ENCODE data around the gene MROH2A. TPM values are rescaled to one million over a fixed set of nuclear protein-coding genes. Genes with fewer than 3 reads are reported as not detected.

MROH2A gene
- total RNA-seq, 6 donors from 2014 or later = not detected

DNA sequence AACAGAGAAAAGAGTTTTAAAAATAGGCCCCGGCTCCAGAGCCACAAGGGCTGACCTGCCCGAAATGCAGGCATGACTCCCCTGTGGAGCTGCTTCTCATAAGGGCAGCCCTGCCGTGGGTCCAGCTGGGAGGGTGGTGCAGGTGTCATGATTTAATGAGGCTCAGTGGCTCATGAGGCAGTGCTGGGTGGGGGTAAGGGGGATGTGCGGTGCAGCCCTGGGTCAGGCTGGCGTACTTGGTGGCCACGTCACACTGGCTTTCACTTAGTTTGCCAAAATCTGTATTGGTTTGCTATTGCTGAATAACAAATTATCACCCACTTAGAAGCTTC lies 42.6 kb downstream of the MROH2A start:
- Histone ChIP-seq H3K27me3 (no peaks in the 10 kb centered on the region), H3K9me3 (no peaks in the 10 kb centered on the region), H3K4me1 (no peaks in the 10 kb centered on the region), H3K36me3 (no peaks in the 10 kb centered on the region), H3K4me3 (no peak overlapping the region), H3K27ac (no peak overlapping the region)
- 82 to 85% methylated on average over 3 to 6 of the region's 6 CpGs for WGBS, 2 donors
- DNase-seq = no peak
- ATAC-seq (ENCODE audit: low FRiP score in 2 of 2) = no peak
- TF ChIP-seq, protein P1, sequence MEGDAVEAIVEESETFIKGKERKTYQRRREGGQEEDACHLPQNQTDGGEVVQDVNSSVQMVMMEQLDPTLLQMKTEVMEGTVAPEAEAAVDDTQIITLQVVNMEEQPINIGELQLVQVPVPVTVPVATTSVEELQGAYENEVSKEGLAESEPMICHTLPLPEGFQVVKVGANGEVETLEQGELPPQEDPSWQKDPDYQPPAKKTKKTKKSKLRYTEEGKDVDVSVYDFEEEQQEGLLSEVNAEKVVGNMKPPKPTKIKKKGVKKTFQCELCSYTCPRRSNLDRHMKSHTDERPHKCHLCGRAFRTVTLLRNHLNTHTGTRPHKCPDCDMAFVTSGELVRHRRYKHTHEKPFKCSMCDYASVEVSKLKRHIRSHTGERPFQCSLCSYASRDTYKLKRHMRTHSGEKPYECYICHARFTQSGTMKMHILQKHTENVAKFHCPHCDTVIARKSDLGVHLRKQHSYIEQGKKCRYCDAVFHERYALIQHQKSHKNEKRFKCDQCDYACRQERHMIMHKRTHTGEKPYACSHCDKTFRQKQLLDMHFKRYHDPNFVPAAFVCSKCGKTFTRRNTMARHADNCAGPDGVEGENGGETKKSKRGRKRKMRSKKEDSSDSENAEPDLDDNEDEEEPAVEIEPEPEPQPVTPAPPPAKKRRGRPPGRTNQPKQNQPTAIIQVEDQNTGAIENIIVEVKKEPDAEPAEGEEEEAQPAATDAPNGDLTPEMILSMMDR (IDR thresholded peaks at IDR 0.05) = no peak
- no peak for TF ChIP-seq POLR2AphosphoS5 (IDR thresholded peaks at IDR 0.05)
- TF ChIP-seq POLR2A (IDR thresholded peaks at IDR 0.05) = no peak
- TF ChIP-seq EP300 (IDR thresholded peaks at IDR 0.05) = no peak

GRCh38 chr2:233821196-233821595 lies 43.1 kb downstream of the MROH2A start:
- Histone ChIP-seq H3K27me3 (no peaks in the 10 kb centered on the region), H3K9me3 (peaks cover 0 to 2% (median 0%) of the 10 kb centered on the region in 4 donors), H3K4me3 (no peak overlapping the region), H3K36me3 (no peaks in the 10 kb centered on the region), H3K27ac (no peak overlapping the region), H3K4me1 (no peaks in the 10 kb centered on the region)
- no peak for ATAC-seq (ENCODE audit: low FRiP score in 2 of 2)
- 85 to 94% methylated on average over 3 of the region's 3 CpGs for WGBS, 2 donors
- DNase-seq = no peak
- TF ChIP-seq POLR2AphosphoS5 (IDR thresholded peaks at IDR 0.05) = no peak
- TF ChIP-seq, protein P1 (IDR thresholded peaks at IDR 0.05) = no peak
- no peak for TF ChIP-seq POLR2A (IDR thresholded peaks at IDR 0.05)
- no peak for TF ChIP-seq EP300 (IDR thresholded peaks at IDR 0.05)

GRCh38 chr2:233821709-233822100 lies 43.6 kb downstream of the MROH2A start:
- Histone ChIP-seq H3K27me3 (no peaks in the 10 kb centered on the region), H3K27ac (no peak overlapping the region), H3K4me1 (no peaks in the 10 kb centered on the region), H3K4me3 (no peak overlapping the region), H3K36me3 (no peaks in the 10 kb centered on the region), H3K9me3 (peaks cover 0 to 3% (median 0%) of the 10 kb centered on the region in 4 donors)
- TF ChIP-seq, protein P1 (IDR thresholded peaks at IDR 0.05) = no peak
- TF ChIP-seq EP300 (IDR thresholded peaks at IDR 0.05) (no peak), POLR2A (IDR thresholded peaks at IDR 0.05) (no peak), POLR2AphosphoS5 (IDR thresholded peaks at IDR 0.05) (no peak)
- ATAC-seq (ENCODE audit: low FRiP score in 2 of 2) (no peak), DNase-seq (no peak)
- 88 to 93% methylated on average over 5 to 8 of the region's 8 CpGs for WGBS, 2 donors

- no peaks in the 10 kb centered on the region for H3K36me3 ChIP-seq
- H3K9me3 ChIP-seq = peaks cover 0 to 3% (median 0%) of the 10 kb centered on the region in 4 donors
- TF ChIP-seq EP300 (IDR thresholded peaks at IDR 0.05) (no peak), POLR2AphosphoS5 (IDR thresholded peaks at IDR 0.05) (no peak), POLR2A (IDR thresholded peaks at IDR 0.05) (no peak)
- TF ChIP-seq, protein P1 (IDR thresholded peaks at IDR 0.05) = no peak
- H3K4me1 ChIP-seq = no peaks in the 10 kb centered on the region
- no peaks in the 10 kb centered on the region for H3K27me3 ChIP-seq
- DNase-seq = peak; percentile 19 to 72
- ATAC-seq (ENCODE audit: low FRiP score in 2 of 2) = no peak
- WGBS, 2 donors = 87 to 92% methylated on average over 7 to 18 of the region's 21 CpGs
- H3K27ac ChIP-seq = no peak overlapping the region
- H3K4me3 ChIP-seq = no peak overlapping the region
Observed at GRCh38 chr2:233822101-233822771, 44.1 kb downstream of the MROH2A start.
